CD14-positive monocyte (primary cell): Measurements from ENCODE around the gene GRIN3A. TPM values are rescaled to one million over a fixed set of nuclear protein-coding genes. Genes with fewer than 3 reads are reported as not detected.
A peak's percentile ranks its signal among the peaks of the same experiment; 100 is the strongest.

ENCODE experiments used
- DNase-seq, 3 donors: peaks; one replicate each; pipeline ENCODE4 v3.0.0-alpha.2; 2011 to 2022
- H2AFZ ChIP-seq: 2 replicates; pipeline ENCODE4 v1.6.0; 2012; ENCODE audit warnings: mild to moderate bottlenecking, low read depth, low read length, inconsistent platforms; ENCODE audit not compliant: insufficient read depth, poor library complexity, severe bottlenecking
- H3K27ac ChIP-seq, 2 donors: 1 replicate in 1 of 2; 2 replicates in 1 of 2; pipeline ENCODE4 v1.5.1; 2012 to 2013; ENCODE audit warnings: low read length in 2 of 2, control low read depth in 1 of 2, inconsistent platforms in 1 of 2, low read depth in 1 of 2, mild to moderate bottlenecking in 1 of 2
- H3K27me3 ChIP-seq, 2 donors: one replicate each; pipeline versions ENCODE4 v1.6.0 to v1.6.1; 2011 to 2013; ENCODE audit warnings: low read length in 2 of 2; ENCODE audit not compliant: control insufficient read depth in 2 of 2, insufficient read depth in 2 of 2
- H3K36me3 ChIP-seq, 2 donors: replicated peaks in 1 of 2; 1 replicate in 1 of 2; 2 replicates in 1 of 2; pipeline versions ENCODE4 v1.5.1 to v1.6.1; 2012 to 2013; ENCODE audit warnings: low read length in 2 of 2, control low read depth in 1 of 2, inconsistent platforms in 1 of 2, mild to moderate bottlenecking in 1 of 2; ENCODE audit not compliant: insufficient read depth in 2 of 2, control insufficient read depth in 1 of 2
- H3K4me1 ChIP-seq, 2 donors: 1 replicate in 1 of 2; 2 replicates in 1 of 2; pipeline versions ENCODE4 v1.5.1 to v1.6.1; 2012 to 2013; ENCODE audit warnings: low read length in 2 of 2, control low read depth in 1 of 2, inconsistent platforms in 1 of 2, mild to moderate bottlenecking in 1 of 2, moderate library complexity in 1 of 2; ENCODE audit not compliant: insufficient read depth in 2 of 2, control insufficient read depth in 1 of 2
- H3K4me2 ChIP-seq: replicated peaks from 2 replicates; pipeline ENCODE3; 2012; ENCODE audit warnings: low read length, moderate library complexity, mild to moderate bottlenecking; ENCODE audit not compliant: poor library complexity, severe bottlenecking; ENCODE audit errors: extremely low read depth
- H3K4me3 ChIP-seq, 3 experiments: fragments of 200-600 bp in 1 of 3; sonication (generic) in 1 of 3; replicated peaks in 1 of 3; 1 replicate in 2 of 3; 2 replicates in 1 of 3; pipeline ENCODE4 v1.5.1; 2011 to 2013; ENCODE audit warnings: low read length in 3 of 3, mild to moderate bottlenecking in 3 of 3, control low read depth in 2 of 3, low read depth in 2 of 3, inconsistent platforms in 1 of 3, moderate library complexity in 1 of 3
- H3K79me2 ChIP-seq: 2 replicates; pipeline ENCODE4 v1.6.0; 2012; ENCODE audit warnings: mild to moderate bottlenecking, control low read depth, inconsistent platforms, low read length, moderate library complexity; ENCODE audit not compliant: insufficient read depth
- H3K9ac ChIP-seq: 2 replicates; pipeline ENCODE4 v1.6.0; 2017; ENCODE audit warnings: low read length, mild to moderate bottlenecking; ENCODE audit not compliant: insufficient read depth, poor library complexity, severe bottlenecking
- H3K9me3 ChIP-seq, 2 donors: replicated peaks in 1 of 2; 1 replicate in 1 of 2; 2 replicates in 1 of 2; pipeline versions ENCODE4 v1.5.1 to v1.6.1; 2012 to 2013; ENCODE audit warnings: low read length in 2 of 2, control low read depth in 1 of 2; ENCODE audit not compliant: control insufficient read depth in 1 of 2, insufficient read depth in 1 of 2
- H4K20me1 ChIP-seq: 2 replicates; pipeline ENCODE4 v1.6.0; 2012; ENCODE audit warnings: mild to moderate bottlenecking, low read length, control low read depth, moderate library complexity; ENCODE audit not compliant: insufficient read depth
- H3K27ac Mint-ChIP-seq, 7 donors: one replicate each; pipeline ENCODE4 v1.8.0; 2020; ENCODE audit warnings: mild to moderate bottlenecking in 7 of 7, mixed read lengths in 7 of 7, moderate library complexity in 6 of 7, inconsistent platforms in 2 of 7
- H3K27me3 Mint-ChIP-seq, 3 donors: one replicate each; pipeline ENCODE4 v1.8.0; 2021 to 2022; ENCODE audit warnings: low read depth in 3 of 3, mild to moderate bottlenecking in 3 of 3, mixed read lengths in 3 of 3, moderate library complexity in 3 of 3, inconsistent platforms in 1 of 3
- H3K36me3 Mint-ChIP-seq, 2 donors: one replicate each; pipeline ENCODE4 v1.8.0; 2020; ENCODE audit warnings: mixed read lengths in 2 of 2, inconsistent platforms in 1 of 2, mild to moderate bottlenecking in 1 of 2
- H3K4me1 Mint-ChIP-seq: one replicate; pipeline ENCODE4 v1.8.0; 2020; ENCODE audit warnings: mild to moderate bottlenecking, mixed read lengths
- H3K4me3 Mint-ChIP-seq, 2 donors: one replicate each; pipeline ENCODE4 v1.8.0; 2020; ENCODE audit warnings: mild to moderate bottlenecking in 2 of 2, mixed read lengths in 2 of 2, moderate library complexity in 1 of 2
- H3K9me3 Mint-ChIP-seq, 7 donors: one replicate each; pipeline ENCODE4 v1.8.0; 2020 to 2022; ENCODE audit warnings: mixed read lengths in 7 of 7, mild to moderate bottlenecking in 6 of 7, moderate library complexity in 6 of 7, inconsistent platforms in 2 of 7
- CTCF ChIP-seq: fragments of 200-600 bp; IDR thresholded peaks from one replicate; pipeline ENCODE4 v1.8.0; 2022; ENCODE audit warnings: antibody characterized with exemption, mild to moderate bottlenecking
- WGBS: methylation state at CpG from one replicate; pipeline ENCODE4 v1.1.5; 2013; ENCODE audit warnings: missing lambda C conversion rate; ENCODE audit not compliant: insufficient coverage; 5-methylcytosine and 5-hydroxymethylcytosine counted together
- intact Hi-C, 2 donors: fragments of 100-400 bp; cut with micrococcal nuclease; formaldehyde crosslinking; loops; one replicate each; pipeline versions ENCODE4 v1.15.0 to v1.15.1; 2023
- polyA plus RNA-seq, 3 donors: library from polyadenylated mRNA; depleted of rRNA in 1 of 3; unstranded in 2 of 3; stranded (reverse) in 1 of 3; fragments of 300-500 nt in 2 of 3; fragments of >200 nt in 1 of 3; fragmentation: Illumina TruSeq in 2 of 3; gene quantifications; 1 replicate in 2 of 3; 2 replicates in 1 of 3; pipeline ENCODE4 v1.2.3, GENCODE V29; 2012 to 2021

Gene GRIN3A
- polyA plus RNA-seq, 3 donors, result 0.11 to 0.39 (median 0.16) TPM

GRCh38 chr9:101751895-101752294 is 13.4 kb upstream of the GRIN3A start:
- Histone ChIP-seq H3K4me2 (no peak overlapping the region), H3K4me1 (no peaks in the 10 kb centered on the region), H3K36me3 (no peaks in the 10 kb centered on the region), H3K9ac (no peak overlapping the region), H4K20me1 (no peaks in the 10 kb centered on the region), H2AFZ (no peak overlapping the region), H3K4me3 (no peak overlapping the region), H3K9me3 (no peaks in the 10 kb centered on the region), H3K27me3 (no peaks in the 10 kb centered on the region), H3K79me2 (no peaks in the 10 kb centered on the region), H3K27ac (no peak overlapping the region)
- H3K27me3 Mint-ChIP-seq, result peaks cover 0 to 1% (median 0%) of the 10 kb centered on the region in 3 donors
- H3K9me3 Mint-ChIP-seq, result peaks cover 0 to 1% (median 0%) of the 10 kb centered on the region in 7 donors
- H3K4me1 Mint-ChIP-seq, result no peaks in the 10 kb centered on the region
- intact Hi-C loops, result no loop called here
- no peak overlapping the region for H3K4me3 Mint-ChIP-seq
- no peak for DNase-seq
- no CpG with 5 or more reads among the region's 2 CpGs for WGBS
- no peak overlapping the region for H3K27ac Mint-ChIP-seq
- H3K36me3 Mint-ChIP-seq, result no peaks in the 10 kb centered on the region
- no peak for TF ChIP-seq CTCF

- no peaks in the 10 kb centered on the region for H3K36me3 ChIP-seq
- H3K27ac Mint-ChIP-seq, result no peak overlapping the region
- no peak for DNase-seq
- no peaks in the 10 kb centered on the region for H3K36me3 Mint-ChIP-seq
- peak overlapping the region in 1 of 2 donors; percentile 91 for H3K4me3 Mint-ChIP-seq
- H3K27me3 ChIP-seq, result peaks cover 54 to 64% of the 10 kb centered on the region in 2 donors
- no peaks in the 10 kb centered on the region for H3K79me2 ChIP-seq
- H3K4me2 ChIP-seq, result no peak overlapping the region
- H3K4me1 ChIP-seq, result peaks cover 0 to 14% of the 10 kb centered on the region in 2 donors
- no peak overlapping the region for H3K4me3 ChIP-seq
- no peak overlapping the region for H3K9ac ChIP-seq
- no peak overlapping the region for H2AFZ ChIP-seq
- no peaks in the 10 kb centered on the region for H4K20me1 ChIP-seq
- H3K9me3 ChIP-seq, result peaks cover 0 to 29% of the 10 kb centered on the region in 2 donors
- WGBS, result no CpG with 5 or more reads among the region's 2 CpGs
- intact Hi-C loops, result no loop called here
- H3K4me1 Mint-ChIP-seq, result peaks cover 7% of the 10 kb centered on the region
- H3K27ac ChIP-seq, result no peak overlapping the region
- TF ChIP-seq CTCF, result no peak
- H3K9me3 Mint-ChIP-seq, result peaks cover 0 to 12% (median 9%) of the 10 kb centered on the region in 7 donors
- H3K27me3 Mint-ChIP-seq, result peaks cover 53 to 73% (median 57%) of the 10 kb centered on the region in 3 donors
Measured at GRCh38 chr9:101739311-101739710, 864 bp upstream of the GRIN3A start.
